DMS 273 (cell line): Measurements from ENCODE around the gene TRPM7.
"Not testable (repeated sequence)": the region's sequence is repeated elsewhere in the genome, so short reads cannot be mapped to it uniquely, and the experiment has no call there.

Experiments
- DNase-seq: peaks from one replicate; lab custom pipeline; 2025; ENCODE audit not compliant: unreplicated experiment; lab: John Stamatoyannopoulos, UW

Gene TRPM7

GRCh38 chr15:50573842-50574241 is 112.8 kb downstream of the TRPM7 start:
- not testable (repeated sequence) for DNase-seq

GRCh38 chr15:50563756-50564155 is 122.8 kb downstream of the TRPM7 start:
- no peak for DNase-seq

- DNase-seq, result peak; percentile 61
These were observed 123.6 kb downstream of the TRPM7 start for GRCh38 chr15:50562735-50563640.

GRCh38 chr15:50558012-50558411 is 128.6 kb downstream of the TRPM7 start:
- no peak for DNase-seq

GRCh38 chr15:50556642-50557371 is 129.8 kb downstream of the TRPM7 start:
- DNase-seq, result no peak

- DNase-seq, result no peak
These were observed 134.4 kb downstream of the TRPM7 start for GRCh38 chr15:50552238-50552637.

- DNase-seq, result no peak
These were observed 137.3 kb downstream of the TRPM7 start for GRCh38 chr15:50549326-50549725.

GRCh38 chr15:50546566-50546965 is 140.0 kb downstream of the TRPM7 start, which contains the start of gene USP50:
Gene USP50 (minus strand): TSS chr15:50546666. CDS start chr15:50546525, 141 bp downstream.
- no peak for DNase-seq

- no peak for DNase-seq
These were observed 142.2 kb downstream of the TRPM7 start for GRCh38 chr15:50544368-50544767.

GRCh38 chr15:50543556-50543955 is 143.0 kb downstream of the TRPM7 start:
- DNase-seq, result no peak

GRCh38 chr15:50542887-50543210 is 143.7 kb downstream of the TRPM7 start:
- DNase-seq, result no peak

GRCh38 chr15:50531766-50532165 is 154.8 kb downstream of the TRPM7 start:
- DNase-seq, result no peak

GRCh38 chr15:50531163-50531562 is 155.4 kb downstream of the TRPM7 start:
- no peak for DNase-seq

- no peak for DNase-seq
These were observed 162.7 kb downstream of the TRPM7 start for GRCh38 chr15:50523851-50524251.

- no peak for DNase-seq
These were observed 166.7 kb downstream of the TRPM7 start for GRCh38 chr15:50519740-50520425.

- no peak for DNase-seq
These were observed 173.6 kb downstream of the TRPM7 start for GRCh38 chr15:50513001-50513400.
